Measurements from ENCODE around the gene NOVA2.
A peak's percentile ranks its signal among the peaks of the same experiment; 100 is the strongest.

NOVA2 gene

DNA sequence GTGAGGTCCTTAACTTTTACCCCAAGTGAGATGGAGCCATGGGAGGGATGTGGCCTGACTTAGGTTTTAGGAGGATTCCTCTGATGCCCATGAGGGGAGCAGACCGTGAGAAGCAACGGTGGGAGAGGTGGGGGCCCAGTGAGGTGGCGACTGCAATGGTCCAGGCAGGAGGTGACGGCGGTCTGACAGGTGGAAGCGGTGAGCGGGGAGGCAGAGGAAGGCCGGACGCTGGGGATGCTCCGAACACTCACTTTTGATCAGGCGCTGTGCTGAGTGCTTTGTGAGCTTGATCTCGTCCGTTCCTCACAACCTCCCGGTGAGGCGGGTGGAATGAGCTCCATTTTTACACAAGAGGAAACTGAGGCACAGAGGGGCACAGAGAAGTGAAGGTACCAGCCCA, 11.6 kb downstream of the NOVA2 start:
- TF ChIP-seq, protein P1, sequence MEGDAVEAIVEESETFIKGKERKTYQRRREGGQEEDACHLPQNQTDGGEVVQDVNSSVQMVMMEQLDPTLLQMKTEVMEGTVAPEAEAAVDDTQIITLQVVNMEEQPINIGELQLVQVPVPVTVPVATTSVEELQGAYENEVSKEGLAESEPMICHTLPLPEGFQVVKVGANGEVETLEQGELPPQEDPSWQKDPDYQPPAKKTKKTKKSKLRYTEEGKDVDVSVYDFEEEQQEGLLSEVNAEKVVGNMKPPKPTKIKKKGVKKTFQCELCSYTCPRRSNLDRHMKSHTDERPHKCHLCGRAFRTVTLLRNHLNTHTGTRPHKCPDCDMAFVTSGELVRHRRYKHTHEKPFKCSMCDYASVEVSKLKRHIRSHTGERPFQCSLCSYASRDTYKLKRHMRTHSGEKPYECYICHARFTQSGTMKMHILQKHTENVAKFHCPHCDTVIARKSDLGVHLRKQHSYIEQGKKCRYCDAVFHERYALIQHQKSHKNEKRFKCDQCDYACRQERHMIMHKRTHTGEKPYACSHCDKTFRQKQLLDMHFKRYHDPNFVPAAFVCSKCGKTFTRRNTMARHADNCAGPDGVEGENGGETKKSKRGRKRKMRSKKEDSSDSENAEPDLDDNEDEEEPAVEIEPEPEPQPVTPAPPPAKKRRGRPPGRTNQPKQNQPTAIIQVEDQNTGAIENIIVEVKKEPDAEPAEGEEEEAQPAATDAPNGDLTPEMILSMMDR (IDR thresholded peaks at IDR 0.05; ENCODE audit: low read length, missing control alignments) = no peak
- H3K4me3 ChIP-seq (replicated peaks; ENCODE audit: low read depth, low read length) = no peak overlapping the region
- no peak for DNase-seq (ENCODE audit: low read depth)

- TF ChIP-seq, protein P1 (IDR thresholded peaks at IDR 0.05; ENCODE audit: low read length, missing control alignments) = no peak
- no peak for DNase-seq (ENCODE audit: low read depth)
- H3K4me3 ChIP-seq (replicated peaks; ENCODE audit: low read depth, low read length) = no peak overlapping the region
These were observed 12.9 kb downstream of the NOVA2 start for GRCh38 chr19:45960595-45961235.

GRCh38 chr19:45959517-45960025, 14.1 kb downstream of the NOVA2 start:
- TF ChIP-seq, protein P1 (IDR thresholded peaks at IDR 0.05; ENCODE audit: low read length, missing control alignments) = no peak
- H3K4me3 ChIP-seq (replicated peaks; ENCODE audit: low read depth, low read length) = no peak overlapping the region

DNA sequence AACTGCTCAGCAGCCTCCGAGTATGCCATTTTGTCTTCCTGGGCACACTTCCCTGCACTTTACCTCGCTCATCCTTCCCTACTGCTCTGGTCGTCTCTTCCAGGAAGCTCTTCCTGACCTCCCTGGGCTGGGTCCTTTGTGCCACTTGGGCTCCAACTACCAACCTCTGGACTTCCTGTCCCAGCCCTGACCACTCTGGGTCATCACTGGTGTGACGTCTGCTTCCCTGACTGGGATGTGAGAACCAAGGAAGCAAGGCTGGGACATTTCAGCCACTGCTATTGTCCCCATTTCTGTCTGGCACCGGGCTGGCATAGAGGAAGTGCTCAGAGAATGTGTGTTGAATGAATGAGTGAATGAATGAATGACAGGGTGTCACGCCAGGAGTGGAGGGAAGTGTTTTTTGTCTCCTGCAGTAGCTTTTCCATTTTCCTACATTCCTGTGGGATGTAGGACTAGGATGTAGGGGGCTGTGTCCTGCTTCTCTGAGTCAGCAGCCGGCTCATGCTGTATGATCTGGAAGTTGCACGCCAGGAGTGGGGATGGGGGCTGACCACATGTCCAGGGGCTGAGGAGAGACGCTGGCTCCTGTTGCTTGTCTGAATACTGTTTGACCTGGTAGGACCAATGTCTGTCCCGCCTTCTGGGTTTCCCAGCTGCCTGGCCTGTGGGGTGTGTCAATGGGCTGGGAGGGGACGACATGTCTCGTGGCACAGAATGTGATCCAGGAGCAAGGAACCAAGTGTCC, 14.7 kb downstream of the NOVA2 start:
- H3K4me3 ChIP-seq (replicated peaks; ENCODE audit: low read depth, low read length) = no peak overlapping the region
- peak; percentile 50 for DNase-seq (ENCODE audit: low read depth)
- TF ChIP-seq, protein P1 (IDR thresholded peaks at IDR 0.05; ENCODE audit: low read length, missing control alignments) = no peak

More at GRCh38 chr19:45959517-45960025, 14.1 kb downstream of the NOVA2 start:
- DNase-seq (ENCODE audit: low read depth) = no peak

GRCh38 chr19:45958320-45958719, 15.3 kb downstream of the NOVA2 start:
- TF ChIP-seq, protein P1 (IDR thresholded peaks at IDR 0.05; ENCODE audit: low read length, missing control alignments) = no peak
- no peak overlapping the region for H3K4me3 ChIP-seq (replicated peaks; ENCODE audit: low read depth, low read length)
- DNase-seq (ENCODE audit: low read depth) = no peak

DNA sequence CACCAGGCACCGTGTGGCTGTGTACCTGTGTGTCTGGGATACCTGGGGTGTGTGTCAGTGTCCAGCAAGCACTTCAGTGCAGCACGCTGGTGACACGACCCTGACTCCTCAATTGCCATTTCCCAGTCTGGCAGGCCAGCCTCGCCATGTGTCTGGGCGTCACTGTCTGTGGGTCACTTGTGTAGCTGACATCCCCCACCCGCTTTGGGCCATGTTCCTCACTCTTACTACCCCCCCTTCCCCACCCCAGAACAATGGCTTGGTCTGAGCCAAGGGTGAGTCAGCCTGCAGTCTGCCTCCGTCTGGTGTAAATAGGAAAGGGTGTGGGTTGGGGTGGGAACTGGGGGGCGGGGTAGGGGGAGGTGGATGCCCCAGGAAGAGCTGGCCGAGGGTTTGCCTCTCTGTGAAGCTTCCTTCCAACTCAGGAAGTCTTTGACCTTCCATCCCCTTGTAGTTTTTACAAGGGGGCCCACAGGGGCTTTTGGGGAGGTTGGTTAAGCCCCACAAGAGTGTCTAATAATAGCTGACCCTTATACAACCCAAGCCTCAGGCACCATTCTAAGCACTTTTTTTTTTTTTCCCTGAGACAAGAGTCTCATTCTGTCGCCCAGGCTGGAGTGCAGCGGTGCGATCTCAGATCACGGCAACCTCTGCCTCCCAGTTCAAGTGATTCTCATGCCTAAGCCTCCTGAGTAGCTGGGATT, 17.6 kb downstream of the NOVA2 start:
- no peak overlapping the region for H3K4me3 ChIP-seq (replicated peaks; ENCODE audit: low read depth, low read length)
- TF ChIP-seq, protein P1 (IDR thresholded peaks at IDR 0.05; ENCODE audit: low read length, missing control alignments) = no peak
- DNase-seq (ENCODE audit: low read depth) = peak; percentile 93

Measured in fibroblast of pulmonary artery (primary cell).